Measurements from ENCODE around the gene PDCD1LG2.
"Not testable (repeated sequence)": the region's sequence is repeated elsewhere in the genome, so short reads cannot be mapped to it uniquely, and the experiment has no call there.

PDCD1LG2 gene

DNA sequence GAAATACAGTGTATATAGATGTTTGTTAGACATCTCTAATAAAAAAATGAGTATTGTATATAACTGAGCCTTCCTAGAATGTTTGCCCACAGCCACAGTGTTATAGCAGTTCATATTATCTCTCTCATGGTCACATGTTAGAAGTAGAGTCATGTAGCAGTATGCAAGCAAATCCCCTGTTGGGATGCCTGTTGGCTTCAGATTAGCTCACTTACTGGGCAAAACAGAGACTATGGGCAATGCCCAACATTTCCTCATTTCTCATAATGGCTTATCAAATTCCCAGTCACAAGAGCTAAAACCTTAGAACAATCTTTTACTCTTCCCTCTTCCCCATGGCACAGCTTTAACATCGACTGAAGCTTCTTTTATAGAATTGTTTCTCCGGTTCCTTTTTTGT, 27.0 kb upstream of the PDCD1LG2 start:
- in situ Hi-C loops (cut with HindIII; ENCODE audit: low pct_unique_long_range_greater_than_20kb, low sequenced_read_pairs): no loop called here
- no peak for TF ChIP-seq JUND (IDR thresholded peaks at IDR 0.05; ENCODE audit: low read depth)

GRCh38 chr9:5485378-5486085, 24.8 kb upstream of the PDCD1LG2 start:
- in situ Hi-C loops (cut with HindIII; ENCODE audit: low pct_unique_long_range_greater_than_20kb, low sequenced_read_pairs): no loop called here
- no peak for DNase-seq (ENCODE audit: low read depth in 1 of 2, low spot score in 1 of 2)
- TF ChIP-seq JUND (IDR thresholded peaks at IDR 0.05; ENCODE audit: low read depth): no peak

More for the DNA sequence above, 27.0 kb upstream of the PDCD1LG2 start:
- no peak for DNase-seq (ENCODE audit: low read depth in 1 of 2, low spot score in 1 of 2)

- in situ Hi-C loops (cut with HindIII; ENCODE audit: low pct_unique_long_range_greater_than_20kb, low sequenced_read_pairs): no loop called here
- no peak for DNase-seq (ENCODE audit: low read depth in 1 of 2, low spot score in 1 of 2)
- no peak for TF ChIP-seq JUND (IDR thresholded peaks at IDR 0.05; ENCODE audit: low read depth)
Measured at GRCh38 chr9:5486988-5487387, 23.3 kb upstream of the PDCD1LG2 start.

GRCh38 chr9:5488221-5489008, 21.9 kb upstream of the PDCD1LG2 start:
- no peak for TF ChIP-seq JUND (IDR thresholded peaks at IDR 0.05; ENCODE audit: low read depth)
- in situ Hi-C loops (cut with HindIII; ENCODE audit: low pct_unique_long_range_greater_than_20kb, low sequenced_read_pairs): no loop called here
- DNase-seq (ENCODE audit: low read depth in 1 of 2, low spot score in 1 of 2): no peak

- DNase-seq (ENCODE audit: low read depth in 1 of 2, low spot score in 1 of 2): no peak
- no peak for TF ChIP-seq JUND (IDR thresholded peaks at IDR 0.05; ENCODE audit: low read depth)
- in situ Hi-C loops (cut with HindIII; ENCODE audit: low pct_unique_long_range_greater_than_20kb, low sequenced_read_pairs): no loop called here
Measured at GRCh38 chr9:5489630-5490490, 20.5 kb upstream of the PDCD1LG2 start.

DNA sequence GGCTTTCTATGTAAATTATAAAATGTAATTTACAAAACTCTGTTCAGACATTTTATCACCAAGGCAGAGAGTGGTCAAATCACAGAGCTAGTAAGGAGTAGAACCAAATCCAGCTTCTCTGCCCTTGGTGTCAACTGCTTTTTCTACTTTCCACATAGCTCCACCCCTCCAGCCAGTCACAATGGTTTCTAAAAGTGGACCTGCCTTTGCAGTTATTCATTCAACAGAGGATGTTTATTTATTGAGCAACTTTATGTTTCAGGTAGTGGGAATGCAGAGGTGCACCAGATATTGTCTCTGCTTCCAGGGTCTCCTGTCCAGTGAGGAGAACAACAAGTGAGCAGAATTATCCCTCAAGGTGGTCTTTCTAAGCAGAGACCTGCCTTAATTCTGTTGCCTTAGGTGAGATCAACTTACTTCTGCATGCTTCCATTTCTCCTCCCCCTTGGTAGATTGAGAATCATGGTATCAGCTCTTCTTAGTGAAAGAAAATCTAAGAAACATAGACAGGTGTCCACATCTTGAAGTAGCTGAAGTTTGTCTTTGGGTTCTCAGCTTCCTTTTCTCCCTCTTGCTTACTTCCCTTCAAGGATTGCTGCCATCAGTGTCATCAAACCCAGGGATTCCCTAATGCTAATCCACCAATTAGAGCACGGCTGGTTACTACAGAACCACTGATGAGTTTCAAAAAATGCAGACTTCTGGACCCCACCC, 17.2 kb upstream of the PDCD1LG2 start:
- DNase-seq (ENCODE audit: low read depth in 1 of 2, low spot score in 1 of 2): no peak
- no peak for TF ChIP-seq JUND (IDR thresholded peaks at IDR 0.05; ENCODE audit: low read depth)
- in situ Hi-C loops (cut with HindIII; ENCODE audit: low pct_unique_long_range_greater_than_20kb, low sequenced_read_pairs): no loop called here

- no peak for DNase-seq (ENCODE audit: low read depth in 1 of 2, low spot score in 1 of 2)
- no peak for TF ChIP-seq JUND (IDR thresholded peaks at IDR 0.05; ENCODE audit: low read depth)
- in situ Hi-C loops (cut with HindIII; ENCODE audit: low pct_unique_long_range_greater_than_20kb, low sequenced_read_pairs): no loop called here
Measured at GRCh38 chr9:5493679-5494511, 16.4 kb upstream of the PDCD1LG2 start.

- in situ Hi-C loops (cut with HindIII; ENCODE audit: low pct_unique_long_range_greater_than_20kb, low sequenced_read_pairs); DNase-seq (ENCODE audit: low read depth in 1 of 2, low spot score in 1 of 2): not testable (repeated sequence)
Measured at GRCh38 chr9:5494765-5495164, 15.6 kb upstream of the PDCD1LG2 start.

DNA sequence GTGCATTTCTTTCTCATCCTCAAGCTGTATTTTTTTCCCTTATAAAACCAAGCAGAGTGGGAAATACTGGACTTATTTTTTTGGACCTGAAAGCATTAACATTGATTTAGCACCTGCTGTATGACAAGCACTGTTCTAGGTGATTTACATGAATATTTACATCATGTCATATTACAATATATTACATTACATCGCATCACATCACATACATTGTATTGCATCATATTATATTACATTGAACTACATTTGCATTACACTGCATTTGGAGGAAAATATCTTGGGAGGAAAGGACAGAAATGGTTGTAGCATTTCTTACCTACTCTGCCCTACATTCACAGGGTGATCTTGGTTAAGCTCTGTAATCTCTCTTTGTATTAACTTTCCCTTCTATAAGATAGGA, 11.2 kb upstream of the PDCD1LG2 start:
- TF ChIP-seq JUND (IDR thresholded peaks at IDR 0.05; ENCODE audit: low read depth): no peak
- no peak for DNase-seq (ENCODE audit: low read depth in 1 of 2, low spot score in 1 of 2)
- in situ Hi-C loops (cut with HindIII; ENCODE audit: low pct_unique_long_range_greater_than_20kb, low sequenced_read_pairs): no loop called here

GRCh38 chr9:5499889-5500398, 10.4 kb upstream of the PDCD1LG2 start:
- no peak for DNase-seq (ENCODE audit: low read depth in 1 of 2, low spot score in 1 of 2)
- TF ChIP-seq JUND (IDR thresholded peaks at IDR 0.05; ENCODE audit: low read depth): no peak
- in situ Hi-C loops (cut with HindIII; ENCODE audit: low pct_unique_long_range_greater_than_20kb, low sequenced_read_pairs): no loop called here
